NCI-H460 (cell line): ENCODE results near the gene ZNF627. TPM values are rescaled to one million over a fixed set of nuclear protein-coding genes. Genes with fewer than 3 reads are reported as not detected.
"Not testable (repeated sequence)": the region's sequence is repeated elsewhere in the genome, so short reads cannot be mapped to it uniquely, and the experiment has no call there.

Experiments used
- DNase-seq: peaks from one replicate; pipeline ENCODE4 v3.0.0-alpha.2; 2016; ENCODE audit warnings: low read depth; ENCODE audit errors: extremely low read depth
- total RNA-seq: library from RNA; depleted of rRNA; stranded (reverse); fragments of >200 nt; shearing (Covaris generic); gene quantifications from 2 replicates; pipeline ENCODE4 v1.2.3, GENCODE V29; 2014

The ZNF627 gene
- total RNA-seq, 1 experiment from 2014 or later: 9.6 TPM

GRCh38 chr19:11620553-11620952 lies 23.3 kb downstream of the ZNF627 start:
- DNase-seq: no peak

GRCh38 chr19:11622401-11622800 lies 25.1 kb downstream of the ZNF627 start:
- DNase-seq: not testable (repeated sequence)

- no peak for DNase-seq
These were observed 26.8 kb downstream of the ZNF627 start for GRCh38 chr19:11624069-11624463.

GRCh38 chr19:11626252-11626651 lies 29.0 kb downstream of the ZNF627 start:
- DNase-seq: no peak

- DNase-seq: no peak
These were observed 35.9 kb downstream of the ZNF627 start for GRCh38 chr19:11633223-11633622.

GRCh38 chr19:11634018-11634662 lies 36.9 kb downstream of the ZNF627 start:
- DNase-seq: not testable (repeated sequence)

GRCh38 chr19:11639245-11639601 lies 41.9 kb downstream of the ZNF627 start:
- no peak for DNase-seq

- peak; percentile 89 for DNase-seq
These were observed 42.6 kb downstream of the ZNF627 start for GRCh38 chr19:11639602-11640471.

- no peak for DNase-seq
These were observed 44.0 kb downstream of the ZNF627 start for GRCh38 chr19:11641244-11641643.

- no peak for DNase-seq
These were observed 45.6 kb downstream of the ZNF627 start for GRCh38 chr19:11642902-11643301.

GRCh38 chr19:11649941-11650340 lies 52.7 kb downstream of the ZNF627 start:
- DNase-seq: no peak

- no peak for DNase-seq
These were observed 53.8 kb downstream of the ZNF627 start for GRCh38 chr19:11651062-11651461.

- no peak for DNase-seq
These were observed 54.8 kb downstream of the ZNF627 start for GRCh38 chr19:11652056-11652455.

GRCh38 chr19:11652492-11652891 lies 55.2 kb downstream of the ZNF627 start:
- DNase-seq: no peak

GRCh38 chr19:11656535-11656934 lies 59.3 kb downstream of the ZNF627 start:
- no peak for DNase-seq

- DNase-seq: no peak
These were observed 60.0 kb downstream of the ZNF627 start for GRCh38 chr19:11657307-11657706.

GRCh38 chr19:11658970-11659369 lies 61.7 kb downstream of the ZNF627 start:
- DNase-seq: no peak

GRCh38 chr19:11659612-11660011 lies 62.3 kb downstream of the ZNF627 start:
- no peak for DNase-seq

GRCh38 chr19:11662278-11662677 lies 65.0 kb downstream of the ZNF627 start:
- DNase-seq: no peak

- DNase-seq: no peak
These were observed 65.9 kb downstream of the ZNF627 start for GRCh38 chr19:11663181-11663591.
